Chondrocyte (in vitro differentiated cells): ENCODE results near the gene SERINC2. TPM values are rescaled to one million over a fixed set of nuclear protein-coding genes. Genes with fewer than 3 reads are reported as not detected.

ENCODE experiments used
- DNase-seq: peaks from one replicate; pipeline ENCODE4 v3.0.0; 2021; ENCODE audit warnings: mixed read lengths, low spot score
- H3K27ac Mint-ChIP-seq: one replicate; pipeline ENCODE4 v1.8.0; 2021; ENCODE audit warnings: mild to moderate bottlenecking, moderate library complexity, mixed read lengths; ENCODE audit not compliant: unreplicated experiment
- H3K27me3 Mint-ChIP-seq: 2 replicates; pipeline ENCODE4 v1.8.0; 2021; ENCODE audit warnings: low read depth, mixed read lengths
- H3K36me3 Mint-ChIP-seq: 2 replicates; pipeline ENCODE4 v1.8.0; 2021; ENCODE audit warnings: low read depth, mixed read lengths
- H3K4me1 Mint-ChIP-seq: 2 replicates; pipeline ENCODE4 v1.8.0; 2021; ENCODE audit warnings: low read depth, mild to moderate bottlenecking, mixed read lengths
- H3K4me3 Mint-ChIP-seq: one replicate; pipeline ENCODE4 v1.8.0; 2021; ENCODE audit warnings: mild to moderate bottlenecking, moderate library complexity, mixed read lengths; ENCODE audit not compliant: unreplicated experiment
- H3K9me3 Mint-ChIP-seq: 2 replicates; pipeline ENCODE4 v1.8.0; 2021; ENCODE audit warnings: low read depth, mixed read lengths
- CTCF ChIP-seq: fragments of 200-600 bp; sonication (generic); IDR thresholded peaks from 2 replicates; pipeline ENCODE4 v1.5.0; 2021; ENCODE audit warnings: antibody characterized with exemption, mild to moderate bottlenecking, moderate library complexity
- total RNA-seq: library from RNA; stranded (reverse); gene quantifications from 3 replicates; pipeline ENCODE4 v1.2.1, GENCODE V29; 2021

The SERINC2 gene
- total RNA-seq, 1 donor from 2014 or later, result 19.8 TPM

DNA sequence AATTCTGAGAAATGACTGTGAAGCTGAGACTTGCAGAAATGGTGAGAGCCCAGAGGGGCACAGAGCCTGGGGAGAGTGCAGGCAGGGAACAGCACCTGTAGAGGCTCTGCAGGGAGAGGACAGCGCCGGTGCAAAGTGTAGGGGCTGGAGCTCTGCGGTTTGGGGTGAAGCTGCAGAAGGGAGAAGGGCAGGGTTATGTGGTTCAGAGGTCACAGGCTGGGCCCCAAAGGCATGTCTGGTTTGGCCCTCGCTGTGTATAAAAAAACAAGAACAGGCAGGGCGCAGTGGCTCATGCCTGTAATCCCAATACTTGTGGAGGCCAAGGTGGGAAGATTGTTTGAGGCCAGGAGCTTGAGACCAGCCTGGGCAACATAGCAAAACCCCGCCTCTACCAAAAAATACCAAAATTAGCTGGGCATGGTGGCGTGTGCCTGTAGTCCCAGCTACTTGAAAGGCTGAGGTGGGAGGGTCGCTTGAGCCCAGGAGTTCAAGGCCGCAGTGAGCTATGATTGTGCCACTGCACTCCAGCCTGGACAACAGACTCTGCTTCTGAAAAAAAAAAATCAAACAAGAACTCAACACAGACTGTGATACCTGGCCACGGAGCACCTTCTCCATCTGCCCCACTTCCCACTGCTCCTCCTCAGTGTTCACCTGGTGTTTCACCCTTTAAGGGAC is 29.1 kb downstream of the SERINC2 start:
- DNase-seq, result no peak
- TF ChIP-seq CTCF, result no peak
- peaks cover 8% of the 10 kb centered on the region for H3K27me3 Mint-ChIP-seq
- no peak overlapping the region for H3K27ac Mint-ChIP-seq
- H3K9me3 Mint-ChIP-seq, result peaks cover 5% of the 10 kb centered on the region
- no peaks in the 10 kb centered on the region for H3K36me3 Mint-ChIP-seq
- no peaks in the 10 kb centered on the region for H3K4me1 Mint-ChIP-seq
- no peak overlapping the region for H3K4me3 Mint-ChIP-seq

DNA sequence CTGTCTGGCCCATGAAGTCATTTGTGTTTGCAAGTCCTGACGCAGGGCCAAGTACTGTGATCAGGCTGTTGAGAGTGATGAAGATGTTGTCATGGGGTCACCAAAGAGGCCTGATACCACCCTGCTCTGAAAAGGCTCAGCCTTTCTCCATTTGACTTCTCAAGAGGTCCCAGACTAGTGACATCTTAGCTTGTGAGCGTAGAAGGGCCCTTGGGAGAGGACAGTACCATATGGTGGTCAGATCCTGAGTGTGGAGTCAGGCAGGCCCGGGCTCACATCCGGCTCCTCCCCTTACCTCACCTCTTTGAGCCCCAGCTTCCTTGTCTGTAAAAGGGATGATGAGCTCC is 29.6 kb downstream of the SERINC2 start:
- H3K9me3 Mint-ChIP-seq, result peaks cover 5% of the 10 kb centered on the region
- H3K36me3 Mint-ChIP-seq, result no peaks in the 10 kb centered on the region
- H3K4me3 Mint-ChIP-seq, result no peak overlapping the region
- H3K4me1 Mint-ChIP-seq, result no peaks in the 10 kb centered on the region
- no peak for DNase-seq
- peaks cover 6% of the 10 kb centered on the region for H3K27me3 Mint-ChIP-seq
- TF ChIP-seq CTCF, result no peak
- no peak overlapping the region for H3K27ac Mint-ChIP-seq

- Mint-ChIP-seq H3K4me3 (no peak overlapping the region), H3K36me3 (no peaks in the 10 kb centered on the region), H3K9me3 (peaks cover 5% of the 10 kb centered on the region), H3K27ac (no peak overlapping the region), H3K4me1 (no peaks in the 10 kb centered on the region), H3K27me3 (peaks cover 13% of the 10 kb centered on the region)
- DNase-seq, result no peak
- TF ChIP-seq CTCF, result no peak
Measured at GRCh38 chr1:31443673-31444072, 30.7 kb downstream of the SERINC2 start.

GRCh38 chr1:31444725-31445448 is 31.9 kb downstream of the SERINC2 start:
- Mint-ChIP-seq H3K27me3 (peaks cover 10% of the 10 kb centered on the region), H3K4me1 (no peaks in the 10 kb centered on the region), H3K4me3 (no peak overlapping the region), H3K36me3 (no peaks in the 10 kb centered on the region), H3K9me3 (peaks cover 5% of the 10 kb centered on the region), H3K27ac (no peak overlapping the region)
- TF ChIP-seq CTCF, result no peak
- no peak for DNase-seq

DNA sequence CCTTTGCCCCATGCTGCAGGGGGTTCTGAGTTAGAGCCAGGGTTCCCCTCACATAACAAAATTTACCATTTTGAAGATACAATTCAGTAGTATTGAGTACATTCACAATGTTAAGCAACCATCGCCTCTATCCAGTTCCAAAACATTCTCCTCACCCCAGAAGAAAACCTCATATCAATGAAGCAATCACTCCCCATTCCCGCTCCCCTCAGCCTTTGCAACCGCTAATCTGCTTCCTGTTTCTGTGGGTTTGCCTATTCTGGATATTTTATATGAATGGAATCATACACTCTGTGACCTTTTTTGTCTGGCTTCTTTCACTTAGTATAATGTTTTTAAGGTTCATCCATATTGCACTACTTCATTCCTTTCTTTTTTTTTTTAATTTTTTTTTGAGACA is 32.9 kb downstream of the SERINC2 start:
- H3K27me3 Mint-ChIP-seq, result peaks cover 19% of the 10 kb centered on the region
- TF ChIP-seq CTCF, result no peak
- no peaks in the 10 kb centered on the region for H3K4me1 Mint-ChIP-seq
- no peak for DNase-seq
- H3K27ac Mint-ChIP-seq, result no peak overlapping the region
- peaks cover 13% of the 10 kb centered on the region for H3K9me3 Mint-ChIP-seq
- H3K4me3 Mint-ChIP-seq, result no peak overlapping the region
- H3K36me3 Mint-ChIP-seq, result peaks cover 1% of the 10 kb centered on the region
